HT1080 (cell line): ENCODE results near the gene TM7SF2. TPM values are rescaled to one million over a fixed set of nuclear protein-coding genes. Genes with fewer than 3 reads are reported as not detected.
A peak's percentile ranks its signal among the peaks of the same experiment; 100 is the strongest.
"Not testable (repeated sequence)": the region's sequence is repeated elsewhere in the genome, so short reads cannot be mapped to it uniquely, and the experiment has no call there.

ENCODE experiments used
- DNase-seq: peaks from one replicate; pipeline ENCODE4 v3.0.0-alpha.2; 2015; ENCODE audit warnings: low read depth
- total RNA-seq: library from RNA; depleted of rRNA; stranded (reverse); fragments of >200 nt; shearing (Covaris generic); gene quantifications from 2 replicates; pipeline ENCODE4 v1.2.3, GENCODE V29; 2014

The TM7SF2 gene
- total RNA-seq, 1 experiment from 2014 or later: 5.5 TPM

DNA sequence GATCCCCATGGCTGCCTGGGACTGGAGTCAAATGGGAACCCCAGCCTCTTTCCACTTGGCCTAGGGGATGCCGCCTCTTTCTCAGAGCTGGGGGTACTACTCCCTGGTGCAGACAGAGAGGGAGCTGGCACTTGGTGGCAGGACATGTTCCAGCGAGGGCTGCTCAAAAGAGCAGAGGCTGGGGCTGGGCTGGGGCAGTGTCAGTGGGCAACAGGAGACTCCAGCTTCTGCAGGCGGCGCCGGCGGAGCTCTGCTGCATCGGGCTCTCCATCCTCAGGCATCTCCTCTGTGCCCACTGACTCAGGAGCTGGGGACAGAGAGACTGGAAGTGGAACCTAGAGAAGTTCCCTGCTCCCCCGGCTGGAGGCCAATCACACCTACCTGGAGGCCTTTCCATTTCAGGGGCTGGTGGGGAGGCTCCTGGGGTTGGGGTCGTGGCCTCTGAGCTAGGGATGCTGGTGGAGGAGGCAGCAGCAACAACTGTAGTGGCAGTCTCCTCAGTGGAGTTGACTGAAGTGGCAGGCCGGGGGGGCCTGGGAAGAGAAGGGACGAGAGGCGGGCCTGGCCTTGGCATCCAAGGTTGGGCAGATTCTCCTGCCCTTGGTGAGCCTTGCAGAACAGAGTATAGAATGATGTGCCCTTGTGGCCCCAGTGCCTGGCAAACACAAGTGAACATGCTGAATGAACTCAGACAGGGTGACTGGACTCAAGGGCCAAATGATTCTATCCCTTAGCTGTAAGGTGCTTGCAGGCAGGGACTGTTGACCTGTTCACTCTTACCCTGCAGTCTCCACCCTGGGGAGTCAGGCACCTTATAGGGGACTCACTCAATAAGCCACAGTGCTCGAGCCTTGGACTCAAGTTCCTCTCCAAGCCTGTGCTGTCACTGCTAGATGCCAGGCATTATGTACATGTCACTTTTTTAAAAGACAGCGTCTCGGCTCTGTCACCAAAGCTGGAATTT, 16.8 kb downstream of the TM7SF2 start:
- DNase-seq: no peak

DNA sequence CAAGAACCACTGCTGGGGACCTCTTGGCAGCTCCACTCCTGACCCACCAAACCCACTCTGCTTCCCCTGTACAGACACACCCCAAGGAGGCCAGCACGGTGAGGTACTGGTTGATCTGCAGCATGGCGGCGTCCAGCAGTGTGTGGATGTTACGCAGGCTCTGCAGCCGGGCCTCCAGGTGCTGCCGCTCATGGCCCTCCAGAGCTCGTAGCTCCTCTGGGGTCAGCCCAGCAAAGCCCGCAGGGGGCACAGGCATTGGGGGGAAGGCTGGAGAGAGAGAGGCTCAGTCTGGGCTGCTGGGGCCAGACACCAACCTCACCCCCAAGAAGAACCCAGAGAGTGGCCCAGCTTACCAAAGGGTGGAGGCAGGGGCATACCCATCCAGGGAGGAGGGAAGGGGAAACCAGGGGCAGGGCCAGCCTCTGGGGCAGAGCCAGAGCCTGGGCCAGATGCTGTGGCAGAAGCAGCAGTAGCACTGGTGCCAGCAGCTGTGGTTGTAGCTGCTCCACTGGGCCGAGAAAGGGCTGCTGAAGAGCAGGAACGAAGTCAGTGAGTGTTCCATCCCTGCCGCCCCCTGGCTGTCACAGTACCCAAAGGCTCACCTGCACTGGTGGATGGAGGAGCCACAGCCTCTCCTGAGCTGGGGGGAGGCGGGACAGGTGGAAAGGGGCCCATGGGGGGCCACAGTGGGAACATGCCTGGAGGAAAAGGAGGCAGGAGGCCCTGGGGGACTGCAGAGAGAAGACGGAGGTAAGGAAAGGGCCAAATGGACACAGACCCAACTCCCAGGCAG, 18.2 kb downstream of the TM7SF2 start:
- no peak for DNase-seq

DNA sequence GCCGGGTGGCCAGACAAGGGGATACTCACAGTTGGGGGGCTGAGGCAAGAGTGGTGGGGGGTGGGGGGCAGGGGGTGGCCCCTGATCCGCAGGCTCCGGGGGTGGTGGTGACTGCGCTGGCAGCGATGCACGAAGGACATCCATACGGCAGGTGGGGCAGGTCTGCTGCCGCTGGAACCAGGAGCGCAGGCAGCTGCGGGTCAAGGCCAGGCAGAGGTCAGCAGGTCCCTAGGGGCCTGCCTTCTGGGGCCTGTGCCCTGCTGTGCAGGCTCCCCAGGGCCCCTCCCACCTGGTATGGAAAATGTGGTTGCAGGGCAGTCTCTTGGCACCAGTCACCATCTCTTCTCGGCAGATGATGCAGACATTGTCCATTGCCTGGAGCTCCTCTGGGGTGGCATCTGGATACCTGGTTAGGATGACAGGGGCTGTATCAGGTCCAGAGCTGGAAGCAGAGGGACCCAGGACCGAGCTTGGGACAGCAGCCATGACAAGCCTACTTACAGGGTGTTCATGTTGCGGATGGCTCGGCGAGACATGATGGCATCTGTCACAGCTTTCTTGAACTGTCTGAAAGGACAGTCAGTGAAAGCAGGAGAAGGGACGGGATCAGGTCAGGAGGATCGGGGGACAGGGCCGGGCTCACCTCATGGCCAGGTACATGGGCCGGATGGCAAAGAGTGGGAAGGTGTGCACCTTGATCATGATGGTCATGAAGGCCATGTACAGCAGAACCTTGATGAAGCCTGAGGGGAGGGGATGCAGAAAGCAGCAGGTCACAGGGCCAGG, 19.2 kb downstream of the TM7SF2 start:
- DNase-seq: no peak

DNA sequence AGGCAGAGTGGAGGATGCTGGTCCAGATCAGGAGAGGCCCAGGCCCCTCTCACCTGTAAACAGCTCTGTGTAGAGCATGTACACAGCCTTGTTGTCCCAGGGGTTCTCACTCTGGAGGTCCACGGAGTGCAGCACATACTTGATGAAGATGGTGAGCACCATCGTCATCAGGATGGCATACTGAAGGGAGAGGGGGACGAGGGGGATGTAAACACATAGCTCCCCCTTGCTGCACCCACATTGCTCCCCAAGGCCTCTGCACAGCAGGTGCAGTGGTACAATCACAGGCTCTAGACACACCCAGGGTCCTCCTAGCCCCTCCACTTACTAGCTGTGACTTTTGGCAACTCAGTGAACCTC, 19.7 kb downstream of the TM7SF2 start:
- no peak for DNase-seq

DNA sequence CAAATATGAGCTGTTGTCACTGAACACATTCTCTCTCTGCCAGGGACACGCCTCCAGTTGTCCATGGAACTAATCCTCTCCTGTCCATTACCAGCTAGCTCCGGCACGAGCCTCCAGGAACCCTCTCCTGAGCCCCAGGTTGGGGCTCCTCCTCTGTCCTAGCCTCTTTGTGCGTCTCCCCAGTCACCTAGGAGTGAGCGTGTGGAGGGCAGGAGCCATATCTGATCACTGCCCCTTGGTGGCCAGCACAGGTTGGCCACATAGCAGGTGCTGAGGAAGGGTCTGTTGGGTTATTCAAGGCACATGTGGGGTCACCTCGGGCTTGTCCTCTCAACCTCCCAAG, 20.2 kb downstream of the TM7SF2 start:
- no peak for DNase-seq

GRCh38 chr11:65132238-65132987, 20.7 kb downstream of the TM7SF2 start:
- DNase-seq: no peak

- no peak for DNase-seq
Measured at GRCh38 chr11:65132988-65133700, 21.5 kb downstream of the TM7SF2 start.

DNA sequence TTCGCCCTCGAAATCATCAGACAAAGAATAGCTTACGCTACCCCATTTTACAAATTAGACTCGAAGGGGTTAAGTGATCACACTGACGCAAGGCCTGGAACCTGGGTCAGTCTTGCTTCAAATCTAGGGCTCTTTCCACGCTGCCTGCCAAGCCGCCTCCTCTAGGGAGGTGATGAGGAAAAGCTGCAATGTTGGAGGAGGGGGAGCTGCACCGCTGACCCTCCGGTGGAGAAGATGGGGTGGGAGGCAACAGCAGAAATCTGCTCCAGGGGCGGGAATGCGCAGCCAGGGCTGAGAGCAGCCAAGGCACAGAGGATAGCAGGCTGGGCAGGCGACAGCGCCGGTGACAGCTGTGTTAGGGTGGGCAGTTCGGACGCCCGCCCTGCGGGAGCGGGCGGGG, 22.1 kb downstream of the TM7SF2 start:
- no peak for DNase-seq

DNA sequence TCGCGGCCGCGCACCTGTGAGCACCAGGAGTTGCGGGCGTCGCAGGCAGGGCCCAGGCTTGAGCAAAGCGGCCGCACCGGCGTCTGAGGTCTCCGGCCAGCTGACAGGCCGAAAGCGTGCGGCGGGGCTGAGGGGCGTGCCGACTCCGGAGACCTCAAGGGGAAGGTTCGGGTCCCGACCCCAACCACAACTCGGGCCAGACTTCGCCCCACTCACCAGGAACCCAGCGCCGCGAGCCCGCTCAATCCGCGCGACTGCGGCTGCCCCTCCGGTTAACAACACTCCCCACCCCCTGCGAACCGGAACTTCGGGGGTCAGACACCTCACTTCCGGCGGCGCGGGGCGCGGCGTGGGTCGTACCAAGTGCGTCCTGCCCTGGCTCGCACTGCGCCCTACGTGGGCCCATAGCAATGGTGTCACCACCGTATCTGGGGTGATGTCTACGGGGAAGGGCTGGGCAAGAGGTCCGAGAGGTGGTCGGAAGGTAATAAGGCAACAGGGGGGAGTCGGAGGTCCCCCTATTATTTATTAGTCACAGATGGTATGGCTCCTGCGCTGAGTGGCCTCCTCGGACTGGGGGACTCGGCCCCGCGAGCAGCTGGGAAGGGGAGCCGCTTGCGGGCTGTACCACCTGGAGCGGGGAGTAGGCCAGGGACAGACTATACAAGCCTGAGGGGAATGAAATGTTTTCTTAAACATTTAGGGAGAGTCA, 22.7 kb downstream of the TM7SF2 start, which contains the start of gene SYVN1:
Gene SYVN1, minus strand, starts transcription at position 280 of the 712 bp plus-strand sequence. CDS start 918 bp downstream, outside the sequence.
- peak; percentile 78 for DNase-seq

GRCh38 chr11:65134952-65135632, 23.4 kb downstream of the TM7SF2 start:
- DNase-seq: peak; percentile 98

GRCh38 chr11:65135633-65136145, 24.0 kb downstream of the TM7SF2 start:
- no peak for DNase-seq

- no peak for DNase-seq
Measured at GRCh38 chr11:65136515-65137096, 24.9 kb downstream of the TM7SF2 start.

DNA sequence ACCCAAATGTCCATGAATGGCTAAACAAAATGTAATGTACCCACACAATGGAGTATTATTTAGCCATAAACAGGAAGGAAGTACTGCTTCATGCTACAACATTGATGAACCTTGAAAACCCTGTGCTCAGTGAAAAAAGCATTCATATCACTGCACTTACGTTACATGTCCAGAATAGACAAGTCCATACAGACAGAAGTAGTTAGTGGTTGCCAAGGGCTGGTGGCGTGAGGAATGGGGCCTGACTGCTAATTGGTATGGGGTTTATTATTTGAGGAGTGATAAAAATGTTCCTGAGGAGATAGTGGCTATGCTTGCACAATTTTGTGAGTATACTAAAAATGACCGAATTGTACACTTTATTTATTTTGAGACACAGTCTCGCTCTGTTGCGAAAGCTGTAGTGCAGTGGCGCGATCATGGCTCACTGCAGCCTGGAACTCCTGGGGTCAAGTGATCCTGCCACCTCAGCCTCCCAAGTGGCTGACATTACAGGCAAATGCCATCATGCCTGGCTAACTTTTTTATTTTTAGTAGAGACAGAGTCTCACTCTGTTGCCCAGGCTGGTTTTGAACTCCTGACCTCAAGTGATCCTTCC, 30.3 kb downstream of the TM7SF2 start:
- no peak for DNase-seq

- no peak for DNase-seq
Measured at GRCh38 chr11:65147352-65148075, 35.8 kb downstream of the TM7SF2 start.

- DNase-seq: no peak
Measured at GRCh38 chr11:65148657-65149056, 37.0 kb downstream of the TM7SF2 start.

DNA sequence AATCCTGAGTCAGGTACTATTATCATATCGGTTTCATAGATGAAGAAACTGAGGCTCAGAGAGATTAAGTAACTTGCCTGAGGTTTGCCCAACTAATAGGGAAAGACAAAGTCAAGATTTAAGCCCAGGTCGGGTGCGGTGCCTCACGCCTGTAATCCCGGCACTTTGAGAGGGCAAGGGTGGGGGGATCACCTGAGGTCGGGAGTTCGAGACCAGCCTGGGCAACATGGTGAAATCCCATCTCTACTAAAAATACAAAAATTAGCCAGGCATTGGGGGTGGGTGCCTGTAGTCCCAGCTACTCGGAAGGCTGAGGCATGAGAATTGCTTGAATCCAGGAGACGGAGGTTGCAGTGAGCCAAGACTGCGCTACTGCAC, 38.4 kb downstream of the TM7SF2 start:
- DNase-seq: not testable (repeated sequence)
